GM21737 (cell line): Measurements from ENCODE around the gene ANTKMT.
"Not testable (repeated sequence)": the region's sequence is repeated elsewhere in the genome, so short reads cannot be mapped to it uniquely, and the experiment has no call there.

Source experiments
- ATAC-seq: cut with Tn5 transposase; IDR thresholded peaks from one replicate; pipeline ENCODE4 v1.9.1; 2021; ENCODE audit warnings: mild to moderate bottlenecking, moderate library complexity; ENCODE audit not compliant: unreplicated experiment

ANTKMT gene

GRCh38 chr16:712740-713250 is 8.2 kb upstream of the ANTKMT start:
- ATAC-seq = not testable (repeated sequence)

GRCh38 chr16:714079-714478 is 6.9 kb upstream of the ANTKMT start:
- no peak for ATAC-seq

- ATAC-seq = peak; percentile 66
Observed at GRCh38 chr16:714558-715476, 6.1 kb upstream of the ANTKMT start, which contains the start of gene METRN. Gene METRN (plus strand): TSS chr16:715118. CDS start chr16:715290, 172 bp downstream.

- ATAC-seq = no peak
Observed at GRCh38 chr16:715477-716199, 5.3 kb upstream of the ANTKMT start.

GRCh38 chr16:716200-716568 is 4.8 kb upstream of the ANTKMT start:
- no peak for ATAC-seq

- ATAC-seq = no peak
Observed at GRCh38 chr16:716768-717325, 4.1 kb upstream of the ANTKMT start.

GRCh38 chr16:717450-718245 is 3.3 kb upstream of the ANTKMT start:
- ATAC-seq = no peak

- no peak for ATAC-seq
Observed at GRCh38 chr16:718389-718788, 2.6 kb upstream of the ANTKMT start.

GRCh38 chr16:718922-719321 is 2.0 kb upstream of the ANTKMT start:
- ATAC-seq = no peak

- no peak for ATAC-seq
Observed at GRCh38 chr16:719815-720446, 1.0 kb upstream of the ANTKMT start.

- ATAC-seq = peak; percentile 25
Observed at GRCh38 chr16:720447-720989, 428 bp upstream of the ANTKMT start.

- no peak for ATAC-seq
Observed at GRCh38 chr16:721765-722540, 1.0 kb downstream of the ANTKMT start.

- no peak for ATAC-seq
Observed at GRCh38 chr16:722835-723633, 2.1 kb downstream of the ANTKMT start.

GRCh38 chr16:723695-724094 is 2.7 kb downstream of the ANTKMT start:
- ATAC-seq = no peak

GRCh38 chr16:724188-725040 is 3.5 kb downstream of the ANTKMT start:
- no peak for ATAC-seq

- ATAC-seq = no peak
Observed at GRCh38 chr16:725041-725376, 4.1 kb downstream of the ANTKMT start.

- ATAC-seq = no peak
Observed at GRCh38 chr16:725463-726187, 4.7 kb downstream of the ANTKMT start.
